Spleen (tissue), 7 donors: ENCODE measurements around the gene RLF.

Experiments
- CTCF ChIP-seq, 11 experiments: fragments of 200-600 bp in 7 of 11; fragments of 450-650 bp in 4 of 11; sonication (generic) in 4 of 11; IDR thresholded peaks in 8 of 11; conservative IDR thresholded peaks in 3 of 11; 1 replicate in 7 of 11; 2 replicates in 4 of 11; pipeline versions ENCODE4 v1.4.0 to v1.8.0; 2016 to 2021; ENCODE audit warnings: antibody characterized with exemption in 11 of 11, inconsistent platforms in 4 of 11, mild to moderate bottlenecking in 1 of 11
- POLR2A ChIP-seq, 3 donors: fragments of 450-650 bp; IDR thresholded peaks; one replicate each; pipeline ENCODE4 v1.5.1; 2017; ENCODE audit warnings: antibody characterized with exemption in 3 of 3, mild to moderate bottlenecking in 1 of 3
- POLR2AphosphoS5 ChIP-seq, 3 donors: sonication (generic); formaldehyde crosslinking; IDR thresholded peaks; one replicate each; pipeline ENCODE4 v1.5.1; 2017; ENCODE audit warnings: antibody characterized with exemption in 3 of 3
- donor health status: DM: no; HTN: no; CAD: no; lungs with moderate emphysema.
- donor health status: DM: no; HTN: no; CAD: no.
- donor health status: DM: no; HTN: no; CAD: no.

GRCh38 chr1:40114400-40114799 is 46.8 kb upstream of the RLF start:
- TF ChIP-seq CTCF (IDR thresholded peaks at IDR 0.05 in 8 of 11, conservative IDR thresholded peaks at IDR 0.05 in 3 of 11) (no peak), POLR2A (IDR thresholded peaks at IDR 0.05) (no peak), POLR2AphosphoS5 (IDR thresholded peaks at IDR 0.05) (no peak)
